GM08714 (cell line): ENCODE results near the gene RANBP9.

Experiments
- H3K4me3 ChIP-seq: fragments of 200-500 bp; sonication (Bioruptor generic); 2 replicates; pipeline ENCODE4 v1.5.1; 2014; ENCODE audit warnings: mild to moderate bottlenecking, low read length, inconsistent platforms
- ZNF274 ChIP-seq: IDR thresholded peaks from 2 replicates; pipeline ENCODE4 v1.6.1; 2012; ENCODE audit warnings: mild to moderate bottlenecking, low read depth, low read length

Gene RANBP9

GRCh38 chr6:13600036-13600435, 111.6 kb downstream of the RANBP9 start:
- TF ChIP-seq ZNF274: no peak
- H3K4me3 ChIP-seq: no peak overlapping the region

GRCh38 chr6:13597073-13597472, 114.6 kb downstream of the RANBP9 start:
- H3K4me3 ChIP-seq: no peak overlapping the region
- TF ChIP-seq ZNF274: no peak

- TF ChIP-seq ZNF274: no peak
- H3K4me3 ChIP-seq: no peak overlapping the region
Observed at GRCh38 chr6:13593720-13594119, 117.9 kb downstream of the RANBP9 start.

DNA sequence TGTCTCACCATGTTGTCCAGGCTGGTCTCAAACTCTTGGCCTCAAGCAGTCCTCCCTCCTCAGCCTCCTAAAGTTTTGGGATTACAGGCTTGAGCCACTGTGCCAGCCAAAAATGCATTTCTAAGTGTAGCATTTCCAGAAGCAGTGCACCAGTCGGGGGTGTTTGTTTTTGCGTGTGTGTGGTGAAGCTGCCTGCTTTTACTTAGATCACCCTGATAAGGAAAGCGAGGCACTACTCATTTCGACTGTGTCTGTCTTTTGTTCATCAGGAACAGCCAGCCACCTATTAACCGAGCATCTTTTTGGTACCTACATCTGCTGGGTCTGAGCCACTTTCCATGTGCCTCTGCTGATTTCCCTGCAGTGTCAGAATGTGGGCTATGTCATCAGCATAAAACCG, 118.5 kb downstream of the RANBP9 start:
- no peak overlapping the region for H3K4me3 ChIP-seq
- TF ChIP-seq ZNF274: no peak

DNA sequence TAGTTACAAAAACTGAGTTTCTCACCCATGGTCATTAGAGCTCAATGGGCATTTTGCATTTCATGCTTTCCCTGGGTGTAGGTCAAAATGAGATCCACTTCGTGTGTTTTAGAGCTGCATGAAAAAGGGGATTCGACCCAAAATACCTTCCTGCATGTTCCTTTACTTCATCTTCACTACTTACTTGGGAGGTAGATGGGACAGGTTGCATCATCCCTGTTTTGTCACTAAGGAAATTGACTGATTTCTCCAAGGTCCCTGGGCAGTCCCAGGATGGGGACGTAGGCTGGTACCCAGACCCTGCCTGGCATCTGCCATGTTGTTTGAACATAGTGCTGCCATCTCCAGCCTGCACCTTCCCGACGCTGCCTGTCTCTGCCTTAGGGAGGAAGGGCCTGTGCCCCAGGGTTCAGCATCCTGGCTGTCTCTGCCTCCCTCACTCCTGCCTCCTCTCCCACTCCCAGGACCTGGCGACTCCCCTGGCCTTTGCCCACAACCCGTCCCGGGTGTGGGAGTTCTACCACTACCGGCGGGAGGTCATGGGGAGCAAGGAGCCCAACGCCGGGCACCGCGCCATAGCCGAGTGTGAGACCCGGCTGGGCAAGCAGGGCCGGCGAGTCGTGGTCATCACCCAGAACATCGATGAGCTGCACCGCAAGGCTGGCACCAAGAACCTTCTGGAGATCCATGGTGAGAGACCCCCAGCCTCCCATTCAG, 120.3 kb downstream of the RANBP9 start:
- TF ChIP-seq ZNF274: no peak
- no peak overlapping the region for H3K4me3 ChIP-seq

- no peak overlapping the region for H3K4me3 ChIP-seq
- no peak for TF ChIP-seq ZNF274
Observed at GRCh38 chr6:13590574-13591153, 121.0 kb downstream of the RANBP9 start.

GRCh38 chr6:13589801-13590200, 121.8 kb downstream of the RANBP9 start:
- no peak overlapping the region for H3K4me3 ChIP-seq
- no peak for TF ChIP-seq ZNF274

GRCh38 chr6:13586603-13587542, 124.8 kb downstream of the RANBP9 start:
- TF ChIP-seq ZNF274: no peak
- no peak overlapping the region for H3K4me3 ChIP-seq

- H3K4me3 ChIP-seq: no peak overlapping the region
- no peak for TF ChIP-seq ZNF274
Observed at GRCh38 chr6:13581700-13582229, 129.9 kb downstream of the RANBP9 start.

DNA sequence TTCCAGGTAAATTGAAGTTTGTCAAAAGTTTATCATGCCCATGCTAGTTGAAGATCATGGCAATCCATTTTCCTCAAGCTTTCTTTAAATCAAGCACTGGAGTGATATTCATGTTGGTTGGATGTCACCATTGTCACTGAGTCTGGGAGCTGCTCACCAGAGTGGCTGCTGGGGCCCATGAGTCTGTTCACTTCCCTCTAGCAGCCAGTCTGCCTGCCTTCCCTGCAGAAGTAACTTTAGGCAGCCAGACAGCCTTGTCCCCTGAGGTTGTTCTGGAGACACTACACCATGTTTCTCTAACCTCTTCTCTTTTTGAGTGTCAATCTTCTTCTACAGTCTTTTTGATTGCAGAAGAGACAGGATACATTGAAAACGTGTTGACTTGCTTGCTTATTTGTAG, 131.7 kb downstream of the RANBP9 start:
- no peak overlapping the region for H3K4me3 ChIP-seq

DNA sequence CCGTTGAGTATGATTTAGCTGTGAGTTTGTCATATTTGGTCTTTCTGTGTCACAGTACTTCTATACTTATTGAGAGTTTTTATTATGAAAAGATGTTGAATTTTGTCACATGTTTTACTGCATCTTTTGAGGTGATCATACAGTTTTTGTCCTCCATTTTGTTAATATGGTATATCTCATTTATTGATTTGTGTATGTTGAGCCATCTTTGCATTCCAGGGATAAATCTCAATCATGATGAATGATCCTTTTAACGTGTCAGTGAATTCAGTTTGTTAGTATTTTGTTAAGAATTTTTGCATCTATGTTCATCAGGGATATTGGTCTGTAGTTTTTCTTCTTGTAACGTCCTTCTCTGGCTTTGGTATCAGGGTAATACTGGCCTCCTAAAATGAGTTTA, 133.7 kb downstream of the RANBP9 start:
- no peak overlapping the region for H3K4me3 ChIP-seq
- TF ChIP-seq ZNF274: no peak

More for the DNA sequence above, 131.7 kb downstream of the RANBP9 start:
- no peak for TF ChIP-seq ZNF274

DNA sequence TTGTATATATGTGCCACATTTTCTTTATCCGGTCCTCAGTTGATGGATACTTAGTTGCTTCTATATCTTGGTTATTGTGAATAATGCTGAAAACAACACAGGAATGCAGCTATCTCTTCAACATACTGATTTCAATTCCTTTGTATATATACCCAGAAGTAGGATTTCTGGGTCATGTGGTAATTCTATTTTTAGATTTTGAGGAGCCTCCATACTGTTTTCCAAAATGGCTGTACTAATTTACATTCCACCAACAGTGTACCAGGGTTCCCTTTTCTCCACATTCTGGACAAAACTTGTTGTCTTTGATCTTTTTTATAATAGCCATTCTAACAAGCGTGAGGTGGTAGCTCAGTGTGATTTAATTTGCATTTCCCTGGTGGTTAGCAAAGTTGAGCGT, 135.6 kb downstream of the RANBP9 start:
- H3K4me3 ChIP-seq: no peak overlapping the region
- no peak for TF ChIP-seq ZNF274

DNA sequence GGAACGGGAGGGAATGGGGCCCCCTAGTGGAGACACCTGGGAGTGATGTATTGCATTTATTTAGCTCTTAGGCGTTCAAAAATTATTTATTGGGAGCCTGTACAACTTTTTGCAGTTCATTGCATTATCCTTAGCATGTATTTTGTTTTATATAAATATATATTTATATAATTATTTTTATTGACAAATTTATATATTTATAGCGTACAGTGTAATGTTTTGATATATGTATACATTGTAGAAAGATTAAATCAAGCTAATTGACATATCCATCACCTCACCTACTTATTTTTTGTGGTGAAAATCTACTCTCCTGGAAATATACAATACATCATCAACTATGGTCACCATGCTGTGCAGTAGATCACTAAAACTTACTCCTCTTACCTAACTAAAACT, 136.3 kb downstream of the RANBP9 start:
- no peak for TF ChIP-seq ZNF274
- peak overlapping the region; percentile 86; the same call in 1 of the 2 replicates for H3K4me3 ChIP-seq
